HG03139 (cell line): ENCODE data around the gene G0S2.
A peak's percentile ranks its signal among the peaks of the same experiment; 100 is the strongest.

Experiments used
- ATAC-seq: cut with Tn5 transposase; IDR thresholded peaks from one replicate; pipeline ENCODE4 v1.9.1; 2021; ENCODE audit not compliant: unreplicated experiment

Gene G0S2

GRCh38 chr1:209674957-209675564 is at the start of gene G0S2:
TSS of gene G0S2 (plus strand) at chr1:209675412. CDS start at chr1:209675685, 273 bp downstream.
- no peak for ATAC-seq

DNA sequence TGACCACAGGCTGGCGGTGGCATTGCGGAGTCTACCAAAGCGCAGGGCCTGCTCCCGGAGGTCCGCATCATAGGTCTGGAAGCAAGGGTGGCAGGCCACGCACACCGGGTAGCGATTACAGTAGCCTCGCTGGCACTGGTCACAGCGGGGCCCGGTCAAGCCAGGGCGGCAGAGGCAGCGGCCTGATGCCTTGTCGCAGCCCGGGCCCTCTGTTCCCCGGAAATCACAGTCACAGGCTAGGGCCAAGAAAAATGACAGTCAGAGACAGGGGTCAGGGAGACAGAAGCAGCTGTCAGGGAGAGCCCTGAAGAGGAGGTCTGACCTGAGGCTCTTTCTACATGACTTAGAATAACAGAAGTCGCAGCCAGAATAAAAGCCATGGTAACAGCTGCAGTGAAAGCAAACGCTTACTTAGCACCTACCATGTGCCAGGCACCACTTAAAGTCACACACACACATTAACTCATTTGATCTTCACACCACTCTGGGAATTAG is 49.4 kb upstream of the G0S2 start:
- ATAC-seq: no peak

- no peak for ATAC-seq
Measured at GRCh38 chr1:209626346-209627026, 48.7 kb upstream of the G0S2 start.

DNA sequence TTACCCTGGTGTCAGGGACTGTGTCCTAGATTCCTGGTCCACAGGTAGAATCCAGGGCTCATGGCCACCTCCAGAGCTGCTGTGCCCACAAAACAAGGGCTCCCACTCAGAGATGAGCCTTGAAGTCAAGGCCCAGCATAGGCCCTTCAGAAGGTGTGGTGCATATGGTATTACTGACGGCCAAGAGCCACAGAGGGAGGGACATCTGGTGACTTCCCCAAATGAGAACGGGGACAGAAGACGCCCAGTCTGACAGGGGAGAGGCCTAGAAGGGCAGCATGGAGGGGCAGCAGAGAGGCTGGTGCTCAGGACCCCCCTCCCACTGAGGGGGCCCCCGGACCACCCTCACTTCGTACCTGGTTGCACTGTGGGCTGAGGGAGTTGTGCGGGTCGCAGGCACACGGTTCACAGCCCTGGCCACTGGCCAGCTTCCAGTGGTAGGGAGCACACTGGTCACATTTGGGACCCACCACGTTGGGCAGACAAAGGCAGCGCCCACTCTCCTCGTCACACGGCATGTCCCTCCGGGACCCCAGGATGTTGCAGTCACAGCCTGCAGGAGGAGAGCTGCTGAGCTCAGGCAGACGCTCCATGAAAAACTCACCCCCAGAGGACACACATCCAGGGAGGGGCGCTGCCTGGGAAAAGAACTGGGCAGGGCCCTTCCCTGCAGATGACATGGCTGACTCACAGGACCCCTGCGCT is 48.0 kb upstream of the G0S2 start:
- no peak for ATAC-seq

- peak; percentile 84 for ATAC-seq
Measured at GRCh38 chr1:209627732-209628196, 47.4 kb upstream of the G0S2 start.

DNA sequence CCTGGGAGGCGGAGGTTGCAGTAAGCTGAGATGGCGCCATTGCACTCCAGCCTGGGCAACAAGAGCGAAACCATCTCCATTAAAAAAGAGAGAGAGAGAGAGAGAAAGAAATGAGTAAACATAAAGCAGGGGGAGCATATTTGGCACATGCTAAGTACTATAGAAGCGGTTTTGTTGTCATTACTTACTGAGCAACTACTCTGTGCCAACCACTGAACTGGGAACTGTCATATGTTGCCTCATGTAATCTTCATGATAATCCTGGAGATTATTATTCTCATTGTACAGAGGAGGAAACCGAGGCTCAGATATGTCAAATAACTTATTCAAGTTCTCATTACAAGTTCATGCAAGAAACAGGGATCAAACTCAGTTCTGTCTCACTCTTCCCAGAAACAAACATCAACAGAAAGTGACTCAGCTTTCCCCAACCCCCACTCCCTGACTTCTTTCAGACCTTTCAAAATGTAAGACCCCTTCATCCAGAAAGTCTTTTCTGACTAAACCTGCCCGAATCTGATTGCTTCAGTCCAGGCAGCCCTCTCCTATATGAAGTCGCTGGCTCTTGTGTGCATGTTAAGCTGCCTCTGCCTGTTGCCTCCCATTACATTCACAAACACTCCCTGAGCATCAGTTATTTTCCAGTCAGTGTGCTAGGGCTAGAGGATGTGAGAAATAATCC is 46.5 kb upstream of the G0S2 start:
- ATAC-seq: no peak

DNA sequence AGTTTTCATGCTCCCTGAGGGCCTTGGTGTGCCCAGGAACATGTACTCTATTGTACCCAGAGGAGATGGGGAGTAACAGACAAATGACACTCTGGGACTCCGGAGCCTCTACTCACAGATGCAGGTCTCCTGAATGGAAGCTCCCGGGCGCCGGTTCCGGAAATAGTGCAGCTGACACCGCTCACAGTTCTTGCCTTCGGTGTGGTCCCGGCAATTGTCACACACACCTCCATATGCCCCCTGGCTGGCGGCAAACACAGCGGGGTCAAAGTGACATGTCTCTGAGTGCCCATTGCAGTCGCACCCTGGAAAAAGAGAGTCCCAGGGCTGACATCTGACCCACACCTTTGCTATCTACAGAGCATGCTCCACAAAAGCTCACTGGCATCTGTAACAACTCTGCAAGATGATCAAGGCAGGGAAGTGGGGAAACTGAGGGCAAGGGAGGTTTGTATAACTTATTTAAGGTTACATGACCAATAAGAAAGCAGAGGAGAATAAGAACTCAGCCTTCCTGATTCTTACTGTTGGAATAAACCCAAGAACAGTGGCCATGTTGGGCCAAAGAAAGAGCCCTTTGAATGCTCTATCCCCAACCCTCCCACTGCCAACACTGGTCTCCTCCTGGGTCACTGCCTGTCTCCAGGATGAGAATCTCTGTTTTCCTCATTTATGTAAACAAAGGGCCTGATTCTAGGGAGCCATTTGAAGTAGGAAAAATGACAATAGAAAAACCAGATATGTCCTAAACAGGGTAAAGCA is 45.4 kb upstream of the G0S2 start:
- no peak for ATAC-seq

GRCh38 chr1:209630383-209631225 is 44.6 kb upstream of the G0S2 start:
- ATAC-seq: no peak

GRCh38 chr1:209633335-209633997 is 41.7 kb upstream of the G0S2 start:
- ATAC-seq: no peak

GRCh38 chr1:209634005-209634737 is 41.0 kb upstream of the G0S2 start:
- no peak for ATAC-seq

DNA sequence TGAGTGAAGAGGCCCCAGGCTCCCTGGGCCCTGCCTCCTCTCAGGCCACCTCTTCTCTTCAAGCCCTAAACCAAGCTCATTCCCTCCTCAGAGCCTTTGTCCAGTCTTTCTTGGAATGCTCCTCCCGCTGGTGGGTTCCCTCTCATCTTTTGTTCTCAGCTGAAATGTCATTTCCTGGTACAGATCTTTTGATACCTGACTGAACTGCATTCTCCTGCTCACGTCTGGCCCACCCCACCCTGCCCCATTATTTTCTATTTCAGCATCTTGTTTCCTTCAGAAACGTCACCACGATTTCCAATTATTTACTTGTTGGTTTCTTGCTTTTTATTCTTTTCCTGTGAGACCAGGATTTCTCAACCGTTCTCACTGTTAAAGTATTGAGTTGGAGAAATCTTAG is 39.4 kb upstream of the G0S2 start:
- no peak for ATAC-seq

GRCh38 chr1:209641832-209642172 is 33.4 kb upstream of the G0S2 start:
- no peak for ATAC-seq

DNA sequence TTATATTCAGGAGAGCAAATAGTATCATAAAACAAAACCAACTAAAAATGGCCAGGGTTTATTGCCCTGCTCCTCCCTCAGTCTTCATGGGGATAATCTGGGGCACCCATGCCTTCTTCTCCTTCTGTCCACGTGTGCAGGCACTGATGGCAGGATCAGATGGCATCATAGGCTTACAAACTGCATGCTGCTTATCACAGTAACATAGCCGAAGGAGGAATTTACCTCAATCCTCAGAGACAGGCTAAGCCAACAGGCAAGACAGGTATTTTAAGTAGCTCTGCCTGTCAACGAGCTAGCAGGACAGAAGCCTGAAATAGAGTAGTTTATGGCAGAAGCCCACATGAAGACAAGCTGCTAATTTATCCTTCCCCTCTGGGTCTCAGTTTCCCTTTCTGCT is 32.4 kb upstream of the G0S2 start:
- no peak for ATAC-seq

GRCh38 chr1:209643285-209644020 is 31.8 kb upstream of the G0S2 start:
- ATAC-seq: no peak

- no peak for ATAC-seq
Measured at GRCh38 chr1:209645574-209646452, 29.4 kb upstream of the G0S2 start.

DNA sequence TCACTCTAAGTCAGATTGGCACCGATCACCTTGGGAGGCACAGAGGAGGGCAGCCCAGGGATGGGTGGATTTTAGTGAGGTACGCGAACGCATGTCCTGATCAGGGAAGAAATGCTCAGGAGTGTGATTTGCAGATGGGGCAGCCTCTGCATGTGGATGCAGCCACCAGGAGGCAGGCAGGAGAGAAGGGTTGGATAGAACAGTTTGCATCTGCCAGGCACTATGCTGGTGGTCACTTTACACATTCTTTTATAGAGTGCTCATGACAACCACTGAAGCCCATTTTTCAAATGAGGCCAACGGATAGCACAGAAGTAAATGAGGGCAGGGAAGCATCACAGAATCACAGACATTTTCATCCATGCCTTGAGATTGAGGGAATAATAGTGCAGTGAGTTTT is 28.7 kb upstream of the G0S2 start:
- ATAC-seq: no peak

DNA sequence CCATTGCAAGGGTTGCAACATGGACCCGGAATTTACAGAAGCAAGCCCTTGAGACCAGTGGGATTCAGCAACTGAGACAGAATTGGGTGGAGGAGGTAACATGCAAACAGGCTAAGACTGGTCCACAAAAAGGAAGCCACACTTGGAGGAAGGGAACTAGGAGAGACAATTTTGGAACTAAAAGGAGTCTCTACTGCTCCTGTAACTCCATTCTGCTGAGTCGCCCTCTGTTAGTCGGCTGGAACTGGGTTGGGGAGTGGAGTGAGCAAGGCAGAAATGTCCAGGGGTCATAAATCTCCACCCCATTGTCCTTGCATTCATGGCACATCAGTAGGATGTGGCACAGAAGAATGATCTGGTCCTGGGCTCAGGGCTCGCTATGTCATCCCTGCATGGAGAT is 28.1 kb upstream of the G0S2 start:
- ATAC-seq: no peak
